HG03060 (cell line): ENCODE data around the gene RB1.
"Not testable (repeated sequence)": the region's sequence is repeated elsewhere in the genome, so short reads cannot be mapped to it uniquely, and the experiment has no call there.

ENCODE experiments used
- ATAC-seq: cut with Tn5 transposase; IDR thresholded peaks from one replicate; pipeline ENCODE4 v1.9.1; 2021; ENCODE audit warnings: low read depth, moderate number of reproducible peaks; ENCODE audit not compliant: unreplicated experiment

RB1 gene

GRCh38 chr13:48296528-48296927, 7.0 kb upstream of the RB1 start:
- no peak for ATAC-seq

GRCh38 chr13:48297131-48297786, 6.3 kb upstream of the RB1 start:
- ATAC-seq, result no peak

DNA sequence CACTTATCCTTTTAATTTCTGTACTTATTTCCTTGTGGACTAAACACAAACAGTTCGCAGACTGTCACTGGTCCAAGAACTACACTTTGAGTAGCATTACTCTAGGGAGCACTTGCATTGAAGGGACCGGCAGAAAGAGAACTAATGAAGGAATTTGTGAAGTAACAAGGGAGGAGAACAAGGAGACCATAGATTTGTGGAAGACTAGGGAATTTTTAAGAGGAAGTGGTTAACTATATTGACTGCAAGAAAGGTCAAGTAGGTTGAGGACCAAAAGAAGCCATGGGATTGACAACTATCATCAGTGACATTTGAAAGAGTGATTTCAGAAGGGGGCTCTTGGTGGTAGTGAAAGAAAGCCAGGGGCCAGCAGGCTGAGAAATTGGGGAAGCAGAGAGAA, 4.0 kb upstream of the RB1 start:
- ATAC-seq, result no peak

- no peak for ATAC-seq
Measured at GRCh38 chr13:48302871-48303358, 636 bp upstream of the RB1 start.

GRCh38 chr13:48304143-48304876, 759 bp downstream of the RB1 start:
- peak; percentile 74 for ATAC-seq

DNA sequence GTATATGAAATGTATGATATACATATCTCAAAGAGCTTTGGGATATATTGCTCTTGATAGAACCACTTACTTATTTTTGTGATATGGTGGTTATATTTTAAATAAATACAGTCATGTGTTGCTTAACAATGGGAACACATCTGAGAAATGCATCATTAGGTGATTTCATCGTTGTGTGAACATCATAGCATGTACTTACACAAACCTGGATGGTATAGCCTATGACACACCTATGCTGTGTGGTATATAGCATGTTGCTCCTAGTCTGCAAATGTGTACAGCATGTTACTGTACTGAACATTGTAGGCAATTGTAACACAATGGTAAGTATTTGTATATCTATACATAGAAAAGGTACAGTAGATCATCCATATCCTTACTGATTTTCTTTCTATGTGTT, 7.7 kb downstream of the RB1 start:
- no peak for ATAC-seq

GRCh38 chr13:48315969-48316650, 12.6 kb downstream of the RB1 start:
- ATAC-seq, result no peak

- ATAC-seq, result no peak
Measured at GRCh38 chr13:48316826-48317510, 13.4 kb downstream of the RB1 start.

GRCh38 chr13:48317511-48318376, 14.2 kb downstream of the RB1 start:
- ATAC-seq, result no peak

GRCh38 chr13:48318377-48318811, 14.8 kb downstream of the RB1 start:
- no peak for ATAC-seq

- no peak for ATAC-seq
Measured at GRCh38 chr13:48318821-48319511, 15.4 kb downstream of the RB1 start.

DNA sequence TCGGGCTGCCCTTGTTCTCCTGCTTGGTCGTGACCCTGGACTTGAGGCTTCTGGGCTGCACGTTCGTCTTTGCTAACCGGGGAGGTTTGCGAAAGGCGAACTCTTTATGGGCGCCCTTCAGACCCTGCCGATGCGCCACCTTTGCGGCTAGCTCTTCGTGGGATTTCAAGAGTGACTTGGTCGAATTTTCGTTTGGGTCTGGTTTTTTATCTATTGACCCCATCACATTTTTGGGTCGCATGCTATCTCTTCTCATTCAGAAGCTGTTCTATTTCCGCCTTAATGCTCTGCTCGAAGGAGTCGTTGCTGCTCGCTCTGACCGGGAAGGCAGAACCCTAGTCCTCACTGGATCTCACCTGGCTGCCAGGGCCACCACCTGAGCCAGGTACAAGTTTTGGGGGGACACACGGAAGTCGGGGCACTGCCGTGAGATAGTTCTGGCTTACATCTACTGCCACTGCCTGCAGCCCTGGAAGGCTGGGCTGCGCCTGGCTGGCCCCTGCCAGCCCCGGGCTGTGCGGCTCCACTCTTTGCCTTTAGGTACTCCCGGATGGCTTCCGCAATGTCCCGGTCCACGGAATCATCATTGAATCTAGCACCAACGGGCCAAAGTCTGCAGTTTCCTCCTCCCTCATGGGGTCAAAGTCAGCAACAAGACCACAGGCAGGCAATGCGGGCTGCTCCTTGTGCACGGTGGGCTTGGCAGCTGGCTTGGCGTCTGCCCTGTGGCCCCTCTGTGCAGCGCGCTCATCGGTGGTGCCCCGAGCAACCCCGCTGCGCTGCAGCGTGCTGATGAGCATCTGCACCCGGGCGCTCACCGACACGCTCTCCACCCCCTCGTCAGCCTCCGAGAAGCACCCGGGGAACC, 16.2 kb downstream of the RB1 start:
- ATAC-seq, result no peak

GRCh38 chr13:48320399-48320790, 16.8 kb downstream of the RB1 start:
- ATAC-seq, result no peak

DNA sequence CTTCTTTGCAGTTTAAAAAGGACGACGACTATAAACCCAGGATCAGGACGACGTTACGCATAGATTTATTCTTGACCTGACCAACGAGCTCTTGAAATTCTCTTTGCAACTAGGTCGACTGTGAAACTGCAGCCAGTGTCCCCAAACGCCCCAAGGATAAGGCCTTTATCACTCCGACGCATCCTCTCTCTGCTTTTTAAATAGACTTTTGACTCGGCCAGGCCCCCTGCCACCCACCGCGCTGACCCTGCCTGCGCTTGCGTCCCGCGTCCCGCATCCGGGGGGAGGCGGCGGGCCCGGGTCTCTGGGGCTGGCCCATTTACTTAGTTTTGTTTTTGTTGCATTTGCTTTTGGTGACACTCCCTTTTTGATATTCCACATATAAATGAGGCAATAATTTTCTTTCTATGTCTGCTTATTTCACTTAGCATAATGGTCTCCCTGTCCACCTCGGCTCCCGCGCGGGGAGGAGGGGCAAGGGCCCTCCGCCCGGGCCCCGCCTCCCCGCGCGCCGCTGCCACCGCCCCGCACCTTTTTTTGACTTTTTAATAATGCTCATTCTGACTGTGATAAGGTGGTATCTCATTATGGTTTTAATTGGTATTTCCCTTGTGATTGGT, 17.4 kb downstream of the RB1 start:
- ATAC-seq, result no peak

GRCh38 chr13:48322294-48322693, 18.7 kb downstream of the RB1 start:
- no peak for ATAC-seq

GRCh38 chr13:48333976-48334375, 30.4 kb downstream of the RB1 start:
- ATAC-seq, result no peak

DNA sequence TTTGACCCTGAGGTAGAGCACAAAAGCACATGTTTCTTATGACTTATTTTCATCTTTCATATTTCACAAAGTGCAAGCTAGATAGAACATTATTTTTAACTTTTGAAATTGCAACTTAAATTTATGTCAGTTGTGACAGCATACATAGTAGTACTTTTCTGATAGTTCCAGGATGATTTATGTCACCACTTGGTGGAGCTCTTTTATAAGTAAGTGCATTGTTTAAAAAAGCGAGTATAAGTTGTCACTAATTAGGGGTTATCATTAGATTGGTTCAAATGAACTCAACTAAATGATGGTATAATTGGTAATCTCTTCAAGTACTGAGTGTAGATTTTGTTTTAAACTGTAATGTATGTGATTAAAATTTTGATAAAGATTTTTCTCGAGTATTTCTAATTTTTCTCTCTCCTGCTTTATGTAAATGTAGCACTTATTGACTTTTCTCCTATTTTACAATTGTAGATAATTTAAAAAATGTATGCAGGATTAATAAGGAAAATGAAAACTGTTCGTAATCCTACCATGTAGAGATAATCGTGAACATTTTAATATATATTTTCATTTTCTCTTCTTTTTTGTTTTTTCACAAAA, 31.1 kb downstream of the RB1 start:
- ATAC-seq, result no peak

DNA sequence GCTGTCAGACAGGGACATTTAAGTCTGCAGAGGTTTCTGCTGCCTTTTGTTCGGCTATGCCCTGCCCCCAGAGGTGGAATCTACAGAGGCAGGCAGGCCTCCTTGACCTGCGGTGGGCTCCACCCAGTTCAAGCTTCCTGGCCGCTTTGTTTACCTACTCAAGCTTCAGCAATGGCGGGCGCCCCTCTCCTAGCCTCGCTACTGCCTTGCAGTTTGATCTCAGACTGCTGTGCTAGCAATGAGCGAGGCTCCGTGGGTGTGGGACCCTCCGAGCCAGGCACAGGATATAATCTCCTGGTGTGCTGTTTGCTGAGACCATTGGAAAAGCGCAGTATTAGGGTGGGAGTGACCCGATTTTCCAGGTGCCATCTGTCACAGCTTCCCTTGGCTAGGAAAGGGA, 35.6 kb downstream of the RB1 start:
- ATAC-seq, result not testable (repeated sequence)
